Body of pancreas (tissue), 4 donors: Measurements from ENCODE around the gene RAD51B.

Experiments used
- CTCF ChIP-seq, 7 experiments: fragments of 450-650 bp in 4 of 7; fragments of 200-600 bp in 3 of 7; sonication (generic) in 3 of 7; IDR thresholded peaks; one replicate each; pipeline ENCODE4 v1.5.1; 2016 to 2019; ENCODE audit warnings: antibody characterized with exemption in 7 of 7
- POLR2A ChIP-seq, 3 donors: fragments of 450-650 bp; IDR thresholded peaks; one replicate each; pipeline ENCODE4 v1.6.1; 2016; ENCODE audit warnings: antibody characterized with exemption in 3 of 3, mild to moderate bottlenecking in 2 of 3

DNA sequence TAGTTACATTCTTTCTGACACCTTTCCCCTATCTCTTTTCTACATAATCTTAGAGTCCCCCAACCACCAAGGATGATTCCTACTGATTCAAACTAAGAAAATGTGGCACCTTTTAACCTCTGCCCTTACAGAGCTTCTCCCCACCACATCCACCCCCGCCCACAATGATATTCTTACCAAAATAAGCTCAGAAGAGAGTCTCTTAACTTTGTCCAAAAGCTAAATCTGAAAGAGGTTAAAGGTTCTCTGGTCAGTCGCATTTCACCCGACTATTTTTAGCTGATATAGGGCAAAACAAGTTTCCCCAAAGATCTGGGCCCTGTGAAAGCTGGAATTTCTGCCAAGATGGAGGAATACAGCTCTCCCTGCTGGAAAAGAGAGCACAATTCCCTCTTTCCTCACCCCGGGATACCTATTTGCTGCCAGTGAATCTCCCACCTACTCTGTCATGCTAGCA is 844.7 kb downstream of the RAD51B start:
- TF ChIP-seq CTCF (IDR thresholded peaks at IDR 0.05) (no peak), POLR2A (IDR thresholded peaks at IDR 0.05) (no peak)
